ENCODE measurements around the gene MIF4GD. TPM values are rescaled to one million over a fixed set of nuclear protein-coding genes. Genes with fewer than 3 reads are reported as not detected.
A peak's percentile ranks its signal among the peaks of the same experiment; 100 is the strongest.

Gene MIF4GD
- 10 to 100 TPM; 44.4 to 44.6 TPM for total RNA-seq

- POLR2A ChIA-PET, result interaction anchor here (0.6 to 1.8 kb wide), 6 partner anchors 9 to 142 kb away, joined by 3 to 20 read pairs (median 6); partner anchors contain the start of genes GGA3, GRB2 and SLC25A19
- Mint-ChIP-seq H3K4me3 (peak within 1 kb of the TSS; percentile 80), H3K9me3 (no peaks in the 10 kb centered on the region), H3K27ac (peak within 1 kb of the TSS; percentile 86), H3K36me3 (ENCODE audit: low read depth) (peaks cover 27% of the 10 kb centered on the region), H3K4me1 (peaks cover 35% of the 10 kb centered on the region), H3K27me3 (no peaks in the 10 kb centered on the region)
- no peak for DNase-seq
- CTCF ChIA-PET, result interaction anchor here (0.6 to 4.4 kb wide), 70 partner anchors 10 to 467 kb away, joined by 3 to 115 read pairs (median 4); partner anchors contain the start of genes CDR2L, FDXR, GGA3 and GRB2
Measured at GRCh38 chr17:75270966-75271232, at the start of gene MIF4GD. MIF4GD (minus strand) TSS chr17:75271231; CDS start chr17:75270195, 1,036 bp downstream.

GRCh38 chr17:75319904-75320691 lies 49.1 kb upstream of the MIF4GD start:
- H3K27me3 Mint-ChIP-seq, result no peaks in the 10 kb centered on the region
- no peak for DNase-seq
- peaks cover 22% of the 10 kb centered on the region for H3K4me1 Mint-ChIP-seq
- no peak overlapping the region for H3K4me3 Mint-ChIP-seq
- ChIA-PET CTCF (interaction anchor here (0.6 to 3.4 kb wide), 6 partner anchors 11 to 856 kb away, joined by 3 to 19 read pairs (median 4); partner anchors contain the start of gene MIF4GD), POLR2A (no interaction called here)
- H3K27ac Mint-ChIP-seq, result no peak overlapping the region
- peaks cover 34% of the 10 kb centered on the region for H3K36me3 Mint-ChIP-seq (ENCODE audit: low read depth)
- no peaks in the 10 kb centered on the region for H3K9me3 Mint-ChIP-seq

GRCh38 chr17:75318615-75319222 lies 47.7 kb upstream of the MIF4GD start:
- Mint-ChIP-seq H3K4me3 (no peak overlapping the region), H3K4me1 (peaks cover 20% of the 10 kb centered on the region), H3K36me3 (ENCODE audit: low read depth) (peaks cover 27% of the 10 kb centered on the region), H3K27ac (no peak overlapping the region), H3K27me3 (no peaks in the 10 kb centered on the region), H3K9me3 (no peaks in the 10 kb centered on the region)
- ChIA-PET POLR2A (no interaction called here), CTCF (interaction anchor here (1.2 kb wide), 1 partner anchor 12 kb away, joined by 3 read pairs; no protein-coding TSS in a partner anchor)
- DNase-seq, result no peak

- H3K27me3 Mint-ChIP-seq, result no peaks in the 10 kb centered on the region
- peaks cover 23% of the 10 kb centered on the region for H3K36me3 Mint-ChIP-seq (ENCODE audit: low read depth)
- no peak overlapping the region for H3K27ac Mint-ChIP-seq
- H3K9me3 Mint-ChIP-seq, result no peaks in the 10 kb centered on the region
- no peak for DNase-seq
- ChIA-PET CTCF (interaction anchor here (0.6 to 0.7 kb wide), 2 partner anchors 94 to 249 kb away, joined by 4 to 6 read pairs; no protein-coding TSS in a partner anchor), POLR2A (no interaction called here)
- H3K4me3 Mint-ChIP-seq, result no peak overlapping the region
- H3K4me1 Mint-ChIP-seq, result peaks cover 18% of the 10 kb centered on the region
Measured at GRCh38 chr17:75318211-75318610, 47.2 kb upstream of the MIF4GD start.

GRCh38 chr17:75317671-75318070 lies 46.6 kb upstream of the MIF4GD start:
- no peak overlapping the region for H3K27ac Mint-ChIP-seq
- H3K4me3 Mint-ChIP-seq, result no peak overlapping the region
- ChIA-PET POLR2A (no interaction called here), CTCF (interaction anchor here (0.5 to 1.2 kb wide), 4 partner anchors 18 to 248 kb away, joined by 3 to 6 read pairs (median 4); no protein-coding TSS in a partner anchor)
- no peaks in the 10 kb centered on the region for H3K27me3 Mint-ChIP-seq
- no peaks in the 10 kb centered on the region for H3K9me3 Mint-ChIP-seq
- no peak for DNase-seq
- peaks cover 19% of the 10 kb centered on the region for H3K36me3 Mint-ChIP-seq (ENCODE audit: low read depth)
- H3K4me1 Mint-ChIP-seq, result peaks cover 20% of the 10 kb centered on the region

GRCh38 chr17:75316253-75316652 lies 45.2 kb upstream of the MIF4GD start:
- no peak for DNase-seq
- CTCF ChIA-PET, result interaction anchor here (0.5 to 1.7 kb wide), 15 partner anchors 8 to 641 kb away, joined by 3 to 5 read pairs (median 3); partner anchors contain the start of genes GRB2 and MIF4GD
- no peak overlapping the region for H3K4me3 Mint-ChIP-seq
- H3K4me1 Mint-ChIP-seq, result peaks cover 23% of the 10 kb centered on the region
- peaks cover 14% of the 10 kb centered on the region for H3K36me3 Mint-ChIP-seq (ENCODE audit: low read depth)
- H3K9me3 Mint-ChIP-seq, result no peaks in the 10 kb centered on the region
- no peaks in the 10 kb centered on the region for H3K27me3 Mint-ChIP-seq
- H3K27ac Mint-ChIP-seq, result no peak overlapping the region
- POLR2A ChIA-PET, result interaction anchor here (0.6 kb wide), 1 partner anchor 9 kb away, joined by 8 read pairs; no protein-coding TSS in a partner anchor

GRCh38 chr17:75315541-75316243 lies 44.7 kb upstream of the MIF4GD start:
- Mint-ChIP-seq H3K4me3 (no peak overlapping the region), H3K36me3 (ENCODE audit: low read depth) (peaks cover 13% of the 10 kb centered on the region), H3K27ac (no peak overlapping the region), H3K4me1 (peaks cover 23% of the 10 kb centered on the region), H3K27me3 (no peaks in the 10 kb centered on the region), H3K9me3 (no peaks in the 10 kb centered on the region)
- CTCF ChIA-PET, result interaction anchor here (0.5 to 1.7 kb wide), 17 partner anchors 8 to 641 kb away, joined by 3 to 6 read pairs (median 3); partner anchors contain the start of genes GRB2 and MIF4GD
- no peak for DNase-seq
- POLR2A ChIA-PET, result interaction anchor here (0.6 to 0.7 kb wide), 2 partner anchors 8 to 10 kb away, joined by 3 to 8 read pairs; no protein-coding TSS in a partner anchor

- DNase-seq, result no peak
- H3K4me1 Mint-ChIP-seq, result peaks cover 25% of the 10 kb centered on the region
- peaks cover 4% of the 10 kb centered on the region for H3K36me3 Mint-ChIP-seq (ENCODE audit: low read depth)
- ChIA-PET POLR2A (no interaction called here), CTCF (interaction anchor here (1.4 to 1.6 kb wide), 2 partner anchors 9 to 12 kb away, joined by 4 to 6 read pairs; no protein-coding TSS in a partner anchor)
- H3K4me3 Mint-ChIP-seq, result no peak overlapping the region
- H3K9me3 Mint-ChIP-seq, result no peaks in the 10 kb centered on the region
- H3K27ac Mint-ChIP-seq, result no peak overlapping the region
- no peaks in the 10 kb centered on the region for H3K27me3 Mint-ChIP-seq
Measured at GRCh38 chr17:75313941-75314551, 43.0 kb upstream of the MIF4GD start.

- peaks cover 13% of the 10 kb centered on the region for H3K4me1 Mint-ChIP-seq
- H3K9me3 Mint-ChIP-seq, result no peaks in the 10 kb centered on the region
- H3K36me3 Mint-ChIP-seq (ENCODE audit: low read depth), result no peaks in the 10 kb centered on the region
- POLR2A ChIA-PET, result interaction anchor here (0.6 kb wide), 1 partner anchor 9 kb away, joined by 3 read pairs; no protein-coding TSS in a partner anchor
- no peak overlapping the region for H3K27ac Mint-ChIP-seq
- H3K27me3 Mint-ChIP-seq, result no peaks in the 10 kb centered on the region
- no peak overlapping the region for H3K4me3 Mint-ChIP-seq
- CTCF ChIA-PET, result interaction anchor here (0.6 to 1.7 kb wide), 3 partner anchors 7 to 394 kb away, joined by 3 to 5 read pairs (median 3); no protein-coding TSS in a partner anchor
- no peak for DNase-seq
Measured at GRCh38 chr17:75308732-75309629, 38.0 kb upstream of the MIF4GD start.

- Mint-ChIP-seq H3K4me3 (no peak overlapping the region), H3K9me3 (no peaks in the 10 kb centered on the region), H3K27ac (no peak overlapping the region), H3K4me1 (peaks cover 10% of the 10 kb centered on the region), H3K36me3 (ENCODE audit: low read depth) (no peaks in the 10 kb centered on the region), H3K27me3 (no peaks in the 10 kb centered on the region)
- ChIA-PET CTCF (interaction anchor here (0.6 to 1.7 kb wide), 4 partner anchors 8 to 395 kb away, joined by 3 to 5 read pairs (median 3); no protein-coding TSS in a partner anchor), POLR2A (interaction anchor here (0.6 kb wide), 1 partner anchor 8 kb away, joined by 3 read pairs; no protein-coding TSS in a partner anchor)
- no peak for DNase-seq
Measured at GRCh38 chr17:75307957-75308731, 37.1 kb upstream of the MIF4GD start.

Measured in activated CD4-positive, alpha-beta T cell treated with anti-CD3 and anti-CD28 coated beads, Interleukin-2, amount 10 ng/mL, durations not matched to agents 7 days and 5 days (primary cell).